GM18498 (cell line): ENCODE measurements around the gene ZBTB5.
"Not testable (repeated sequence)": the region's sequence is repeated elsewhere in the genome, so short reads cannot be mapped to it uniquely, and the experiment has no call there.

ENCODE experiments used
- ATAC-seq: cut with Tn5 transposase; IDR thresholded peaks from one replicate; pipeline ENCODE4 v1.9.1; 2021; ENCODE audit warnings: mild to moderate bottlenecking, moderate library complexity; ENCODE audit not compliant: unreplicated experiment

ZBTB5 gene

DNA sequence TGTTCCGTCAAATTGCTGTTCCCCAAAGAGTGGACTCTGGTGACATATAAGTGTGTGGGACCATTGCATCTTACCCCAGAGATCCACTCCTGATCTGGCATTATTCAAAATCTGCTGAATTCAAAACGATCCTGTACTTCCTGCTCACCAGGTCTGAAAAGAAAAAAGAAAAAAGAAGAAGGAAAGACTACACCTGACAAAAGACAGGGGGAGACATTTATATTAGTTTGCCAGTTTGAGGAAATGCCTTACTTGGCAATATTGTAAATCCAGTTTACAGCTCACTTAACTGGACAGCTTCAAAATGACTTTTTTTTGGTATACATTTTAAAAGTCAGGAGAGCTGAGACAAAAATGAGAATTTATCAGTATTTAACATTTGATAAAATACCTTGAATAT is 57.8 kb downstream of the ZBTB5 start:
- no peak for ATAC-seq

DNA sequence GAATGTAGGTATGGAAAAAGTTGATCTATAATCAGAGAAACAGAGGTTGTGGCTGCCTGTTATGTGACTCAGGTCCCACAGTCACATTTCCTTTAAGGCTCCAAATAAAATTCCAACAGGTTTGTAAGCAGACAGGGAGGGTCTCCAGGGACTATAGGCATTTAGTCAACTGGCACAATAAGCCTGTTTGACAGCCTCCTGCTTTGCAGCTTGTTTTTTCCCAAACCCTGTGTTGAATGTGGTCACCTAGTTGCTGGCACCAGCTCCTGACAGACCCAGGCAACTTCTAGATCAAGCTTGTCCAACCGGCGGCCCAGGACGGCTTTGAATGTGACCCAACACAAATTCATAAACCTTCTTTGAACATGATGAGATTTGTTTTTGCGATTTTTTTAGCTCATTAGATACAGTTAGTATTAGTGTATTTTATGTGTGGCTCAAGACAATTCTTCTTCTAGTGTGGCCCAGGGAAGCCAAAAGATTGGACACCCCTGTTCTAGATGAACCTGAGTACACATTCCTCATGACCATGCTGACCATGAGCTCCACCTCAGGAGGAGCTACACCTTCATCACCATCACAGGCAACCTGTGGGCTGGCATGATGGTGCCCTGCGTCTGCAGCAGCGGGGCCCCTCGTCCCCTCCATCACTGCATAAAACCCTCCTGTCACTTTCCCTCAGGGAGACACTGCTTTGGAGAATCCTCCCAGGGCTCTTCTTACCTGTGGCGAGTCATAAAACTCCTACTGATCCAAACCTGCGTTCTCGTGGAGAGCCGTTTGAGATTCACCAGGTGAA is 58.4 kb downstream of the ZBTB5 start:
- no peak for ATAC-seq

DNA sequence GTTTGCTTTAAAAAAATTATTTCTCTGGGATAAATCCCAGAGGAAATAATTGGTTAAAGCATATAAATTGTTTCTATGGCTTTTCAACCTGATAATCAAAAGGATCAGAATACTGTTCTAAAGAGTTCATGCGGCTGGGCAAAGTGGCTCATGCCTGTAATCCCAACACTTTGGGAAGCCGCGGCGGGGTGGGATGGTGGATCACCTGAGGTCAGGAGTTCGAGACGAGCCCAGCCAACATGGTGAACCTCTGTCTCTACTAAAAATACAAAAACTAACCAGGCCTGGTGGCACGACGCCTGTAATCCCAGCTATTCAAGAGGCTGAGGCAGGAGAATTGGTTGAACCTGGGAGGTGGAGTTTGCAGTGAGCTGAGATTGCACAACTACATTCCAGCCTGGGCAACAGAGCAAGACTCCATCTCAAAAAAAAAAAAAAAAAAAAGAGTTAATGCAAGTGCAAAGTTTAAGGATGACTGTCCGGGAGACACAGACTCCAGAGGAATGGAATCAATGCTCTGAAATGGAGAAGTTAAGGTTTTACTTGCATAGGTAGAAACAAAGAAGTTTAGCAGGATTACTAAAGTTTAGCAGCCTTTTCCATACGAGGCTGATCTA is 59.4 kb downstream of the ZBTB5 start:
- ATAC-seq = no peak

DNA sequence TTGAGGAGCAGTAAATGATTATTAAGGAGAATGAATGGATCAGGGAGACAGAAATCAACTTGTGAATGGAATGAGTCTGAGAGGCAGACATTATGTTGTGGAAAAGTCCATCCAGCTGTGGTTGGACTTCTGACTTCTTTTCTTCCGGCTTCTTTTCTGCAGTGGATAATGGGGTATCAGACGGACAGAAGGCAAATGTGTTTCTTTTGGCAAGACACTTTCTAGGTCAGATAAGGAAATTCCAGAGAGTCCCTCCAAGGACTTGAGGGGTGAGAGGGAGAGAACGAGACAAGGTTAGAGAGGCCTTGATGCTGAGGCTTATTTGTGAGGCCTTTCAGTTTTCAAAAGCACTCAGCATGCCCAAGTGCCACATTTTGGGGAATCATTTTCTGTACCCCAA is 59.9 kb downstream of the ZBTB5 start:
- no peak for ATAC-seq

GRCh38 chr9:37404590-37404989 is 60.7 kb downstream of the ZBTB5 start:
- no peak for ATAC-seq

DNA sequence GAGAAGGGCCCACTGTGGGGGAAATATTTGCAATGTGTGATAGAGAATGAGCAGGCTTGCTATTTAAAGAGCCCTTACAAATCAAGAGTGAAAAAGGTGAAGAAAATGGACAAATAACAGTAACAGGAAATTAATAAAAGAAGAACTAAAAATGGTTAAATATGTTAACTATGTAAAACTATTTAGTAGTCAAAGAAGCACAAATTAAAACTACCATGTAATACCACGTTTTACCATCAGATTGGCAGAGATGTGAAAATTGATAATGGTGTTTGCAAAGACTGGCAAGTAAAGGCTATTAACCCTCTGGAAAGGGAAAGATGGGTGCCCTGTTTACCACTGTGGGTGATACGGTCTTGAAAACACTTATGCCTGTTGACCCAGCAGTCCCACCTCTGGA is 65.9 kb downstream of the ZBTB5 start:
- ATAC-seq = no peak

DNA sequence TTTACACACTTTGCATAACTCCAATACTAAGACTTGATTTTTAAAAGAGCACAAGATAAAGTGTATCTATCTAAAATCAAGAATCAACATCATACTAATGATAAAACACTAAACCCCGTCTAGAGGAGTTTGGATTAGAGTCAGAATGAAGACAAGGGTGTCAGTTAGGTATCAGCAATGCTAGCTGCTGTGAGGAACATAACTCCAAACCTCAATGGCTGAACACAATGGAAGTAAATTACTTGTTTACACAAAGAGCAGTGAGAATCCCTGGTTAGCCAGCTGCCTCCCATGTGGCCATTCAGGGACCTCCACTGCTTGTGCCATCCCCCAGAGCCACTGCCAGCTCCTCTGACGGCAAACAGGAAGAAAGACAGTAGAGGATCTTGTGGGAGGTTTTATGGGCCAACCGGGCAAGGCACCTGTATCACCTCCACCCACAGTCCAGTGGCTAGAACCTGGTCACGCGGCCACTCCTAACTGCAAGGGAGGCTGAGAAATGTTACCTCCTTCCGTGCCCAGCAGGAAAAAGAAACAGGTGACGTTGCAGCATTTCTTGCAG is 66.7 kb downstream of the ZBTB5 start:
- no peak for ATAC-seq

DNA sequence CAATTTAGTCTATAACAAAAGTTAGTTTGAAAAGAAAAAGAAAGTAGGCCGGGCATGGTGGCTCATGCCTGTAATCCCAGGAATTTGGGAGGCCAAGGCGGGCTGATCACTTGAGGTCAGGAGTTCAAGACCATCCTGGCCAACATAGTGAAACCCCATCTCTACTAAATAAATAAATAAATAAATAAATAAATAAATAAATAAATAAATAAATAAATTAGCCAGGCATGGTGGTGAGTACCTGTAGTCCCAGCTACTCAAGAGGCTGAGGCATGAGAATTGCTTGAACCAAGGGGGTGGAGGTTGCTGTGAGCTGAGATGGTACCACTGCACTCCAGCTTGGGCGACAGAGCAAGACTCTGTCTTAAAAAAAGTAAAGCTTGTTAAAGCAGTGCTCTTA is 67.3 kb downstream of the ZBTB5 start:
- ATAC-seq = not testable (repeated sequence)

- ATAC-seq = no peak
Observed at GRCh38 chr9:37395663-37396062, 69.6 kb downstream of the ZBTB5 start.

- ATAC-seq = no peak
Observed at GRCh38 chr9:37395229-37395628, 70.0 kb downstream of the ZBTB5 start.

DNA sequence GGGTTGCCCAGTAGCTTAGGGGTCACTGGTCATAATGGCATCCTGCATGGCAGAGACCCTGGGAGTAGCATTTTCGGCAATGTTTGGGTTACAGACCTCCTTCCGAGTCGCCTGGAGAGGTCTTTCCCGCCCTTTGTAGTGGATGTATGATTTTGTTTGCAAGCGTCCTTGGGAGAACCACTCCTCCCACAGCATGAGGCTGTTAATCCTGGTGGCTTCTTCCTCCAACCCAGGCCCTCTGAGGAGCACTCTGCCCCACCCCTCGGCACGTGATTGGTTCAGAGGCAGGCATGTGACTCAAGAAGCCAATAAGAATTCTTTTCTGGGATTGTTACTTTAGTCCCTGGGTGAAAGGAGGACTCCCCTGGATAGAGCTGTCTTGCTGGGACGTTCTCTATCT is 73.0 kb downstream of the ZBTB5 start:
- ATAC-seq = no peak

DNA sequence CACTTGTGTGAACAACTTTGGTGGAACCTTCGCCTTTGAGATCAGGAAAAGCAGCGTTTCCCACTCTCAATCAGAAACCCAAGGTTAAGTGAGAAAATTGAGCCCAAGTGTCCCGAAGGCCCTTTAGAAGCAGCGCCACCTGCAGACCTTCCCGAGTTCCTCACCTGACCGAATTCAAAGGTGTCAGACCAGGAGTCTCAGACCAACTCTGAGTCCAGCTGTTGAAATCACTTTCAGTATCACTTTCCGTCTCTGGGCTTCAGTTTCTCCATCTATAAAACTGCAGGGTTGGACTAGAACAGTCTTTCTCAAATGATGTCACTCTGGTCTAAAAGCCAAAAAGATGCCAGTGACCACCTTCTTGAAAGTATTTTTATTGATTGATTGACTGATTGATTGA is 74.5 kb downstream of the ZBTB5 start:
- peak; percentile 91 for ATAC-seq
